Measurements from ENCODE around the gene LRBA. TPM values are rescaled to one million over a fixed set of nuclear protein-coding genes. Genes with fewer than 3 reads are reported as not detected.

The LRBA gene
- total and polyA plus RNA-seq, 2 donors (not counting 1 experiment from before 2014, with no cell fraction given), result 16.4 to 36.7 TPM

DNA sequence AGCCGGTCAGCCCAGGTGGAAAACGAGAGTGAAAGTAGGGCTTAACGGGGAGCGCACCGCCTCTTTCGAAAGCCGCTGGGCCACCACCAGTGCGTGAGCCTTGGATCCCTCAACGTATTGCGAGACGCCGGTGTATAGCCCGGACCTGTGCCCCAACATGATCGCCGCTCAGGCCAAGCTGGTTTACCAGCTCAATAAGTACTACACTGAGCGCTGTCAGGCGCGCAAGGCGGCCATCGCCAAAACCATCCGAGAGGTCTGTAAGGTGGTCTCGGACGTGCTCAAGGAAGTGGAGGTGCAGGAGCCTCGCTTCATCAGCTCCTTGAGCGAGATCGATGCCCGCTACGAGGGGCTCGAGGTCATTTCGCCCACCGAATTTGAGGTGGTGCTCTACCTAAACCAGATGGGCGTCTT is 432.2 kb downstream of the LRBA start:
- Histone ChIP-seq H3K4me1 (ENCODE audit: control insufficient read depth, extremely low read depth, insufficient read depth, low read length) (no peaks in the 10 kb centered on the region), H3K27me3 (ENCODE audit: control insufficient read depth, insufficient read depth, low read length) (no peaks in the 10 kb centered on the region), H4K20me1 (ENCODE audit: control insufficient read depth, extremely low read depth, insufficient read depth, low read length) (no peaks in the 10 kb centered on the region), H3K9ac (ENCODE audit: insufficient read depth, low read length) (no peak overlapping the region), H3K9me3 (ENCODE audit: control insufficient read depth, insufficient read depth, low read depth, low read length) (no peaks in the 10 kb centered on the region), H3K4me2 (ENCODE audit: extremely low read depth, insufficient read depth, low read length) (no peak overlapping the region), H3K79me2 (ENCODE audit: control insufficient read depth, insufficient read depth, low read length) (no peaks in the 10 kb centered on the region), H3K36me3 (ENCODE audit: control insufficient read depth, insufficient read depth, low read length) (no peaks in the 10 kb centered on the region), H3K4me3 (replicated peaks in 1 of 4; ENCODE audit: control extremely low read depth in 1 of 4, insufficient read depth in 1 of 4, low read depth in 3 of 4, low read length in 4 of 4) (peak overlapping the region in 2 of 4 experiments; percentile 21 to 82), H2AFZ (ENCODE audit: low read length) (no peak overlapping the region), H3K27ac (ENCODE audit: insufficient read depth, low read length) (no peak overlapping the region)
- TF ChIP-seq, protein P1, sequence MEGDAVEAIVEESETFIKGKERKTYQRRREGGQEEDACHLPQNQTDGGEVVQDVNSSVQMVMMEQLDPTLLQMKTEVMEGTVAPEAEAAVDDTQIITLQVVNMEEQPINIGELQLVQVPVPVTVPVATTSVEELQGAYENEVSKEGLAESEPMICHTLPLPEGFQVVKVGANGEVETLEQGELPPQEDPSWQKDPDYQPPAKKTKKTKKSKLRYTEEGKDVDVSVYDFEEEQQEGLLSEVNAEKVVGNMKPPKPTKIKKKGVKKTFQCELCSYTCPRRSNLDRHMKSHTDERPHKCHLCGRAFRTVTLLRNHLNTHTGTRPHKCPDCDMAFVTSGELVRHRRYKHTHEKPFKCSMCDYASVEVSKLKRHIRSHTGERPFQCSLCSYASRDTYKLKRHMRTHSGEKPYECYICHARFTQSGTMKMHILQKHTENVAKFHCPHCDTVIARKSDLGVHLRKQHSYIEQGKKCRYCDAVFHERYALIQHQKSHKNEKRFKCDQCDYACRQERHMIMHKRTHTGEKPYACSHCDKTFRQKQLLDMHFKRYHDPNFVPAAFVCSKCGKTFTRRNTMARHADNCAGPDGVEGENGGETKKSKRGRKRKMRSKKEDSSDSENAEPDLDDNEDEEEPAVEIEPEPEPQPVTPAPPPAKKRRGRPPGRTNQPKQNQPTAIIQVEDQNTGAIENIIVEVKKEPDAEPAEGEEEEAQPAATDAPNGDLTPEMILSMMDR (conservative IDR thresholded peaks at IDR 0.05 in 1 of 2, IDR thresholded peaks at IDR 0.05 in 1 of 2; ENCODE audit: low read depth in 1 of 2, low read length in 2 of 2), result no peak
- no peak for TF ChIP-seq EZH2 (IDR thresholded peaks at IDR 0.05; ENCODE audit: low read length, missing control alignments)
- peak; percentile 51 to 57 for DNase-seq (ENCODE audit: low read depth in 2 of 2)

DNA sequence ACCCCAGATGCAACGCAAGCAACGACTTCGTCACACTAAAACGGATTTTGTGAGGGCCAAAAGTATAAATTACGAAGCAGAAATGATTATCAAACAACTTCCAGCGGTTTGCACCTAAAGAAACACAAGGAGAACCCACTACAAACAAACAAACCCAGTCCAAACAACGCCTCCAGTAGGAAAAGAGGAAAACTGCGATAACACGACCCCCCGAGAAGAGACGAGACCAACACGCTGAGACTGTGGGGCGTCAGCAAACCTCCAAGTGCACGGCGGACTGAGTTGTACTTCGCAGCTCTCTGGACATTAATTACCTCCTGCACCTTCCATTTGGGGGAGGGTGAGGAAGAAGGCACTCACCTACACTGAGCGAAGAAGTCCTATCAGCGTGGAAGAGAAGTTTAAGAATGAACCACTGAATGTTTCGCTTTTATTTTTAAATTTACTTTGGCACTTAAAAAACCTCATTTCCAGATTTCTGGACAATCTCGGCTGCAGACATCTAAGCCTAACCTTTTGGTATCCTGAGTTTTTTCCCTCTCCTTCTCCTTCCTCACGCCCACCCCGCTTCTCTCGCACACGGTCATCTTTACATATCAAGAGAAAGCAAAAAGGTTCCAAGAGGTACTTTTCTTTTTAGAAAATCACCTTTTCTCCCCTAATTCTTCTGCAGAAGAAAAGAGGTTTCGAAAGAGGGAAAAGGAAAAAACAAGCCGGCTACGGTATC is 432.8 kb downstream of the LRBA start, which contains the start of gene MAB21L2:
TSS of gene MAB21L2 (plus strand) at position 6 of the 727 bp plus-strand sequence. CDS start 879 bp downstream, outside the sequence.
- TF ChIP-seq, protein P1 (conservative IDR thresholded peaks at IDR 0.05 in 1 of 2, IDR thresholded peaks at IDR 0.05 in 1 of 2; ENCODE audit: low read depth in 1 of 2, low read length in 2 of 2), result peak in 1 of 2 donors; percentile 3
- TF ChIP-seq EZH2 (IDR thresholded peaks at IDR 0.05; ENCODE audit: low read length, missing control alignments), result no peak
- Histone ChIP-seq H3K4me1 (ENCODE audit: control insufficient read depth, extremely low read depth, insufficient read depth, low read length) (no peaks in the 10 kb centered on the region), H3K27me3 (ENCODE audit: control insufficient read depth, insufficient read depth, low read length) (no peaks in the 10 kb centered on the region), H3K4me3 (replicated peaks in 1 of 4; ENCODE audit: control extremely low read depth in 1 of 4, insufficient read depth in 1 of 4, low read depth in 3 of 4, low read length in 4 of 4) (peak within 1 kb of the TSS in 2 of 4 experiments; percentile 21 to 82), H3K4me2 (ENCODE audit: extremely low read depth, insufficient read depth, low read length) (no peak within 1 kb of the TSS), H3K9me3 (ENCODE audit: control insufficient read depth, insufficient read depth, low read depth, low read length) (no peaks in the 10 kb centered on the region), H3K79me2 (ENCODE audit: control insufficient read depth, insufficient read depth, low read length) (no peaks in the 10 kb centered on the region), H4K20me1 (ENCODE audit: control insufficient read depth, extremely low read depth, insufficient read depth, low read length) (no peaks in the 10 kb centered on the region), H2AFZ (ENCODE audit: low read length) (no peak within 1 kb of the TSS), H3K9ac (ENCODE audit: insufficient read depth, low read length) (no peak within 1 kb of the TSS), H3K36me3 (ENCODE audit: control insufficient read depth, insufficient read depth, low read length) (no peaks in the 10 kb centered on the region), H3K27ac (ENCODE audit: insufficient read depth, low read length) (no peak within 1 kb of the TSS)
- peak; percentile 53 to 58 for DNase-seq (ENCODE audit: low read depth in 2 of 2)

DNA sequence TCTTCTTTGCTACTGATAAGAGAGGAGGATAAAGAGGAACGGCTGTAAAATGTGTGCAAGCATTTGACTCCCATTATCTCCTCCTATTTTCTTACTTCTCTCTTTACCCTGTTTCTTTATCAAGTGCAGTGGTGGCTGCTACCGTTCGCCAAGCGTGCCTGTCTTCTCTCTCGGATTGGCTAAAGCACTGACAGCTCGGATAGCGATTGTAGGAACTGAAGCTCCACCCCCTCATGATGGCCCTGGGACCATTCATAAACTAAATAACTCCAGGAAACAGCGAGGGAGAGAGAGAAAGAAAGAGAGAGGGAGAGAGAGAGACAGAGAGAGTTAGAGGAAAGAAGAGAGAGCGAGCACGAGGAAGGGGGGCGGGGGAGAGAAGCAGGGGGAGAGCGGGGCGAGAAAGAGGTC is 433.4 kb downstream of the LRBA start:
- TF ChIP-seq, protein P1 (conservative IDR thresholded peaks at IDR 0.05 in 1 of 2, IDR thresholded peaks at IDR 0.05 in 1 of 2; ENCODE audit: low read depth in 1 of 2, low read length in 2 of 2), result no peak
- no peak for TF ChIP-seq EZH2 (IDR thresholded peaks at IDR 0.05; ENCODE audit: low read length, missing control alignments)
- no peak overlapping the region for H3K4me2 ChIP-seq (ENCODE audit: extremely low read depth, insufficient read depth, low read length)
- H3K27me3 ChIP-seq (ENCODE audit: control insufficient read depth, insufficient read depth, low read length), result no peaks in the 10 kb centered on the region
- H4K20me1 ChIP-seq (ENCODE audit: control insufficient read depth, extremely low read depth, insufficient read depth, low read length), result no peaks in the 10 kb centered on the region
- no peak overlapping the region for H3K27ac ChIP-seq (ENCODE audit: insufficient read depth, low read length)
- no peak overlapping the region for H3K9ac ChIP-seq (ENCODE audit: insufficient read depth, low read length)
- no peak overlapping the region for H2AFZ ChIP-seq (ENCODE audit: low read length)
- peak overlapping the region in 1 of 4 experiments; percentile 82 for H3K4me3 ChIP-seq (replicated peaks in 1 of 4; ENCODE audit: control extremely low read depth in 1 of 4, insufficient read depth in 1 of 4, low read depth in 3 of 4, low read length in 4 of 4)
- peak; percentile 88 to 95 for DNase-seq (ENCODE audit: low read depth in 2 of 2)
- H3K4me1 ChIP-seq (ENCODE audit: control insufficient read depth, extremely low read depth, insufficient read depth, low read length), result no peaks in the 10 kb centered on the region
- no peaks in the 10 kb centered on the region for H3K9me3 ChIP-seq (ENCODE audit: control insufficient read depth, insufficient read depth, low read depth, low read length)
- no peaks in the 10 kb centered on the region for H3K79me2 ChIP-seq (ENCODE audit: control insufficient read depth, insufficient read depth, low read length)
- H3K36me3 ChIP-seq (ENCODE audit: control insufficient read depth, insufficient read depth, low read length), result no peaks in the 10 kb centered on the region

All from fibroblast of lung (primary cell).